Neural cell (in vitro differentiated cells): ENCODE results near the gene CBFA2T3. TPM values are rescaled to one million over a fixed set of nuclear protein-coding genes. Genes with fewer than 3 reads are reported as not detected.

ENCODE experiments used
- H2AFZ ChIP-seq: fragments of 200-600, 300-800 bp; sonication (generic), shearing (Covaris generic); 2 replicates; pipeline ENCODE4 v1.6.0; 2014; ENCODE audit warnings: low read depth, mild to moderate bottlenecking, antibody characterized with exemption, low read length, moderate library complexity
- H3F3A ChIP-seq: fragments of 200-600 bp; shearing (Covaris generic); 2 replicates; pipeline ENCODE4 v1.6.1; 2016; ENCODE audit warnings: mild to moderate bottlenecking, moderate library complexity, mixed read lengths, antibody characterized with exemption, low read length; ENCODE audit not compliant: insufficient read depth, poor library complexity, severe bottlenecking
- H3K27ac ChIP-seq: fragments of 200-600, 300-800 bp; sonication (generic), shearing (Covaris generic); 2 replicates; pipeline ENCODE4 v1.5.1; 2014; ENCODE audit warnings: mild to moderate bottlenecking, low read length, moderate library complexity
- H3K27me3 ChIP-seq: fragments of 300-800, 200-600 bp; sonication (generic), shearing (Covaris generic); 2 replicates; pipeline ENCODE4 v1.6.0; 2014; ENCODE audit warnings: mild to moderate bottlenecking, low read depth, low read length, moderate library complexity; ENCODE audit not compliant: insufficient read depth
- H3K36me3 ChIP-seq: fragments of 300-800, 200-600 bp; sonication (generic), shearing (Covaris generic); 2 replicates; pipeline ENCODE4 v1.5.1; 2014; ENCODE audit warnings: mild to moderate bottlenecking, antibody characterized with exemption, low read length, moderate library complexity; ENCODE audit not compliant: insufficient read depth
- H3K4me2 ChIP-seq: fragments of 300-800, 200-600 bp; sonication (generic), shearing (Covaris generic); 2 replicates; pipeline ENCODE4 v1.6.0; 2014; ENCODE audit warnings: mild to moderate bottlenecking, low read length
- H3K4me3 ChIP-seq: fragments of 300-800, 200-600 bp; sonication (generic), shearing (Covaris generic); 2 replicates; pipeline ENCODE4 v1.5.1; 2014; ENCODE audit warnings: mild to moderate bottlenecking, low read length, moderate library complexity
- H3K79me2 ChIP-seq: fragments of 200-600 bp; shearing (Covaris generic); replicated peaks from 2 replicates; pipeline ENCODE4 v1.6.0; 2014; ENCODE audit warnings: mild to moderate bottlenecking, low read length, moderate library complexity; ENCODE audit not compliant: insufficient read depth
- H3K9ac ChIP-seq: fragments of 300-800, 200-600 bp; sonication (generic), shearing (Covaris generic); 2 replicates; pipeline ENCODE4 v1.6.1; 2016; ENCODE audit warnings: mild to moderate bottlenecking, low read length, mixed read lengths
- H3K9me2 ChIP-seq: fragments of 200-600 bp; shearing (Covaris generic); 2 replicates; pipeline ENCODE4 v1.6.1; 2016; ENCODE audit warnings: mild to moderate bottlenecking, low read length, mixed read lengths; ENCODE audit not compliant: insufficient read depth
- H3K9me3 ChIP-seq: fragments of 200-600, 300-800 bp; sonication (generic), shearing (Covaris generic); 2 replicates; pipeline ENCODE4 v1.6.1; 2016; ENCODE audit warnings: mild to moderate bottlenecking, mixed run types, low read length, moderate library complexity, mixed read lengths
- H4K20me1 ChIP-seq: fragments of 200-600 bp; shearing (Covaris generic); 2 replicates; pipeline ENCODE4 v1.6.1; 2016; ENCODE audit warnings: mild to moderate bottlenecking, mixed run types; ENCODE audit not compliant: insufficient read depth
- CTCF ChIP-seq: fragments of 450-650 bp; IDR thresholded peaks from 2 replicates; pipeline ENCODE4 v1.5.1; 2014; ENCODE audit warnings: antibody characterized with exemption, mild to moderate bottlenecking, moderate library complexity; ENCODE audit not compliant: poor library complexity, severe bottlenecking
- EP300 ChIP-seq: fragments of 450-650 bp; conservative IDR thresholded peaks from 2 replicates; pipeline ENCODE4 v1.6.1; 2014; ENCODE audit warnings: antibody characterized with exemption, mild to moderate bottlenecking, moderate library complexity; ENCODE audit not compliant: poor library complexity, severe bottlenecking
- EZH2 ChIP-seq: fragments of 200-600, 300-800 bp; shearing (Covaris generic), sonication (generic); IDR thresholded peaks from 2 replicates; pipeline ENCODE4 v1.6.1; 2014; ENCODE audit warnings: antibody characterized with exemption, low read length, borderline replicate concordance, mild to moderate bottlenecking; ENCODE audit not compliant: insufficient read depth, poor library complexity, severe bottlenecking
- MXI1 ChIP-seq: fragments of 450-650 bp; conservative IDR thresholded peaks from 2 replicates; pipeline ENCODE4 v1.6.1; 2014; ENCODE audit warnings: antibody characterized with exemption, mild to moderate bottlenecking; ENCODE audit not compliant: poor library complexity, severe bottlenecking
- POLR2AphosphoS5 ChIP-seq: IDR thresholded peaks from 2 replicates; pipeline ENCODE4 v1.6.1; 2012
- RAD21 ChIP-seq: fragments of 450-650 bp; conservative IDR thresholded peaks from 2 replicates; pipeline ENCODE4 v1.6.1; 2014; ENCODE audit warnings: antibody characterized with exemption, mild to moderate bottlenecking, moderate library complexity
- REST ChIP-seq: IDR thresholded peaks from 2 replicates; pipeline ENCODE4 v1.6.1; 2012; ENCODE audit warnings: borderline replicate concordance
- SMC3 ChIP-seq: fragments of 450-650 bp; conservative IDR thresholded peaks from 2 replicates; pipeline ENCODE4 v1.6.1; 2014; ENCODE audit warnings: antibody characterized with exemption, mild to moderate bottlenecking, moderate library complexity; ENCODE audit not compliant: poor library complexity
- TAF1 ChIP-seq: IDR thresholded peaks from 2 replicates; pipeline ENCODE4 v1.6.1; 2012; ENCODE audit warnings: low read depth
- polyA plus RNA-seq: library from polyadenylated mRNA; depleted of rRNA; stranded (reverse); fragments of >200 nt; gene quantifications from 2 replicates; pipeline ENCODE4 v1.2.3, GENCODE V29; 2014

Gene CBFA2T3
- polyA plus RNA-seq, 1 donor from 2014 or later: 2.1 TPM

- Histone ChIP-seq H3K9me3 (no peaks in the 10 kb centered on the region), H3K27me3 (no peaks in the 10 kb centered on the region), H3K4me3 (no peak overlapping the region), H3K9me2 (no peaks in the 10 kb centered on the region), H4K20me1 (no peaks in the 10 kb centered on the region), H3K9ac (no peak overlapping the region), H3K27ac (no peak overlapping the region), H3K36me3 (no peaks in the 10 kb centered on the region), H3F3A (no peaks in the 10 kb centered on the region), H2AFZ (no peak overlapping the region), H3K79me2 (no peaks in the 10 kb centered on the region), H3K4me2 (no peak overlapping the region)
- TF ChIP-seq RAD21 (no peak), POLR2AphosphoS5 (no peak), TAF1 (no peak), SMC3 (no peak), EP300 (no peak), REST (no peak), CTCF (no peak), MXI1 (no peak), EZH2 (no peak)
Measured at GRCh38 chr16:88855176-88855575, 121.8 kb downstream of the CBFA2T3 start.

GRCh38 chr16:88854306-88855111, 122.5 kb downstream of the CBFA2T3 start:
- H3K4me3 ChIP-seq: no peak overlapping the region
- TF ChIP-seq REST: no peak
- TF ChIP-seq TAF1: no peak
- no peak for TF ChIP-seq RAD21
- no peak for TF ChIP-seq EP300
- no peak for TF ChIP-seq CTCF
- no peak for TF ChIP-seq EZH2
- no peak for TF ChIP-seq POLR2AphosphoS5
- no peaks in the 10 kb centered on the region for H3K79me2 ChIP-seq
- no peaks in the 10 kb centered on the region for H3F3A ChIP-seq
- no peaks in the 10 kb centered on the region for H4K20me1 ChIP-seq
- no peaks in the 10 kb centered on the region for H3K27me3 ChIP-seq
- H3K9me2 ChIP-seq: no peaks in the 10 kb centered on the region
- no peak overlapping the region for H3K4me2 ChIP-seq
- H3K36me3 ChIP-seq: no peaks in the 10 kb centered on the region
- H3K27ac ChIP-seq: no peak overlapping the region
- H2AFZ ChIP-seq: no peak overlapping the region
- H3K9ac ChIP-seq: no peak overlapping the region
- H3K9me3 ChIP-seq: no peaks in the 10 kb centered on the region
